Prostate gland (tissue), 2 donors: ENCODE data around the gene SYTL5.

Source experiments
- CTCF ChIP-seq, 4 experiments: fragments of 200-600 bp in 2 of 4; fragments of 450-650 bp in 2 of 4; sonication (generic) in 2 of 4; IDR thresholded peaks; 1 replicate in 3 of 4; 2 replicates in 1 of 4; pipeline ENCODE4 v1.5.1; 2016 to 2019; ENCODE audit warnings: antibody characterized with exemption in 4 of 4, mild to moderate bottlenecking in 2 of 4, moderate library complexity in 2 of 4
- POLR2A ChIP-seq: fragments of 450-650 bp; IDR thresholded peaks from one replicate; pipeline ENCODE4 v1.6.1; 2016; ENCODE audit warnings: antibody characterized with exemption, mild to moderate bottlenecking

GRCh38 chrX:38156838-38157237, 150.5 kb downstream of the SYTL5 start:
- TF ChIP-seq CTCF (IDR thresholded peaks at IDR 0.05): no peak
- TF ChIP-seq POLR2A: no peak
